ENCODE measurements around the gene PATE2. TPM values are rescaled to one million over a fixed set of nuclear protein-coding genes. Genes with fewer than 3 reads are reported as not detected.

The PATE2 gene
- total RNA-seq, 4 donors from 2014 or later = 3.1 TPM; not detected in 3

DNA sequence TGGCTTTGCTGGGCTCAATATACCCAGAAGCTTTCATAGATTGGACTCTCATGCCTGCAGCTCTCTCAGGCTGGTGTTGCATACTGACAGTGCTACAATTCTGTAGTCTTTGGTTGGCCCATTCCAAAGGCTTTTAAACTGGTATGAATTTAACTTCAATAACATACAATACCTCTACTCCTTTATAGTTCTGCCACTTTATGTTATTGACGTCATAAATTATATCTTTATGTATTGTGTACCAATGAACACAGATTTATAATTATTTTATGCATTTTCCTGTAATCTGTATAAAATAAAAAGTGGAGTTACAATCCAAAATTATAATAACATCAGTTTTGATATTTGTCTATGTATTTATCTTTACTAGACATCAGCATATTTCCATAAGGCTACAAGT, 16.2 kb downstream of the PATE2 start:
- H3K9me3 ChIP-seq = no peaks in the 10 kb centered on the region
- no peaks in the 10 kb centered on the region for H3K36me3 ChIP-seq
- H3K27ac ChIP-seq = no peak overlapping the region
- H3K4me3 ChIP-seq = no peak overlapping the region
- no peaks in the 10 kb centered on the region for H3K4me1 ChIP-seq
- no peaks in the 10 kb centered on the region for H3K27me3 ChIP-seq
- WGBS, 2 donors = 81 to 82% methylated on average over 1 of the region's 1 CpG
- DNase-seq = no peak
- intact Hi-C loops (cut with DNase I) = no loop called here
- TF ChIP-seq, protein P1, sequence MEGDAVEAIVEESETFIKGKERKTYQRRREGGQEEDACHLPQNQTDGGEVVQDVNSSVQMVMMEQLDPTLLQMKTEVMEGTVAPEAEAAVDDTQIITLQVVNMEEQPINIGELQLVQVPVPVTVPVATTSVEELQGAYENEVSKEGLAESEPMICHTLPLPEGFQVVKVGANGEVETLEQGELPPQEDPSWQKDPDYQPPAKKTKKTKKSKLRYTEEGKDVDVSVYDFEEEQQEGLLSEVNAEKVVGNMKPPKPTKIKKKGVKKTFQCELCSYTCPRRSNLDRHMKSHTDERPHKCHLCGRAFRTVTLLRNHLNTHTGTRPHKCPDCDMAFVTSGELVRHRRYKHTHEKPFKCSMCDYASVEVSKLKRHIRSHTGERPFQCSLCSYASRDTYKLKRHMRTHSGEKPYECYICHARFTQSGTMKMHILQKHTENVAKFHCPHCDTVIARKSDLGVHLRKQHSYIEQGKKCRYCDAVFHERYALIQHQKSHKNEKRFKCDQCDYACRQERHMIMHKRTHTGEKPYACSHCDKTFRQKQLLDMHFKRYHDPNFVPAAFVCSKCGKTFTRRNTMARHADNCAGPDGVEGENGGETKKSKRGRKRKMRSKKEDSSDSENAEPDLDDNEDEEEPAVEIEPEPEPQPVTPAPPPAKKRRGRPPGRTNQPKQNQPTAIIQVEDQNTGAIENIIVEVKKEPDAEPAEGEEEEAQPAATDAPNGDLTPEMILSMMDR (IDR thresholded peaks at IDR 0.05) = no peak
- no peak for TF ChIP-seq POLR2A (IDR thresholded peaks at IDR 0.05)

DNA sequence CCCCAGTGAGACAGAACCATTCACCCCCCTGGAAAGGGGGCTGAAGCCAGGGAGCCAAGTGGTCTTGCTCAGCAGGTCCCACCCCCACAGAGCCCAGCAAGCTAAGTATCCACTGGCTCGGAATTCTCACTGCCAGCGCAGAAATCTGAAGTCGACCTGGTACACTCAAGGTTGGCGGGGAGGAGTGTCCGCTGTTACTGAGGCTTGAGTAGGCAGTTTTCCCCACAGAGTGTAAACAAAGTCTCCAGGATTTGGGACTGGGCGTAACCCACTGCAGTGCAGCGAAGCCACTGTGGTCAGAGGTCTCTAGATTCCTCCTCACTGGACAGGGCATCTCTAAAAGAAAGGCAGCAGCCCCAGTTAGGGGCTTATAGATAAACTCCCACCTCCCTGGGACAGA, 22.6 kb downstream of the PATE2 start:
- Histone ChIP-seq H3K9me3 (no peaks in the 10 kb centered on the region), H3K4me1 (no peaks in the 10 kb centered on the region), H3K27me3 (no peaks in the 10 kb centered on the region), H3K4me3 (no peak overlapping the region), H3K36me3 (no peaks in the 10 kb centered on the region), H3K27ac (no peak overlapping the region)
- intact Hi-C loops (cut with DNase I) = no loop called here
- TF ChIP-seq, protein P1 (IDR thresholded peaks at IDR 0.05) = no peak
- no peak for TF ChIP-seq POLR2A (IDR thresholded peaks at IDR 0.05)
- 48 to 87% methylated on average over 3 of the region's 7 CpGs for WGBS, 2 donors
- no peak for DNase-seq

DNA sequence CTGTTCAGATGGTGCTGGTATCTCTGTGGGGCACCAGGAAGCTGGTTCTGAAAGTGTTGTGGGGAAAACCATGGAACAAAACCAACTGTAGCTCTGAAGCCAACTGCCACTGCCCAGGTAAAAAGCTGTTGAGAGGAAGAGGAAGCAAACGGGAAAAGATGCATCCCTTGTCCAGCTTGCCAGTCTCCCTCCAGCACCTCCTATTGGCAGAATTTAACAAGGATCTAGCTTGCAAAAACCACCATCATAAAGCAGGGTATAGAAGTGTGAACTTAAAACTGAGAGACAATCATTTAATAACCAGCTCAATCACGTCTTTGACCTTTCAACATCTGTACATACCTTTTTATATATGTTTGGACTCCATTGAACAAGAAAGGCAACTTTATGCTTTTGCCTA, 28.0 kb downstream of the PATE2 start:
- TF ChIP-seq, protein P1 (IDR thresholded peaks at IDR 0.05) = no peak
- no peak for TF ChIP-seq POLR2A (IDR thresholded peaks at IDR 0.05)
- Histone ChIP-seq H3K27ac (no peak overlapping the region), H3K36me3 (no peaks in the 10 kb centered on the region), H3K4me3 (no peak overlapping the region), H3K4me1 (no peaks in the 10 kb centered on the region), H3K9me3 (no peaks in the 10 kb centered on the region), H3K27me3 (peaks cover 0 to 3% (median 0%) of the 10 kb centered on the region in 4 donors)
- intact Hi-C loops (cut with DNase I) = no loop called here
- DNase-seq = no peak
- WGBS, 2 donors = 27 to 41% methylated on average over 2 of the region's 2 CpGs

DNA sequence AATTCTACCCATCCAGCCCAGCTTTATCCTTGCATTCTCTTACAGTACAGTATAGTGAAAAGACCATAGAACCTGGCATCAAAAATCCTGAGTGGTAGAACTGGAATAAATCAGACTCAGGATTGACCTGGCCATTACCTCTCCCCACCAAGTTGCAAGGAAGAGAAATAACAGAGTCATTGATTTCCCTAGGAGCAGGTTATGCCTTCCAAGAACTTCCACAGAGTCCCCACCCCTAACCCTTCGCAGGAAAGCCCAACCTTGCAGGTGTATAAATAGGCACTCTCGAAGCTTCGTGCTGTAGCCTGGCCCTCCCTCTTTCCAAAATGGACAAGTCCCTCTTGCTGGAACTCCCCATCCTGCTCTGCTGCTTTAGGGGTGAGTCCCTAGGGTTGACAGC, 32.6 kb downstream of the PATE2 start, which contains the start of gene PATE1:
PATE1 (plus strand) TSS at position 301 of the 400 bp plus-strand sequence; CDS start at position 327, 26 bp downstream.
- no peak for DNase-seq
- no peak for TF ChIP-seq POLR2A (IDR thresholded peaks at IDR 0.05)
- TF ChIP-seq, protein P1 (IDR thresholded peaks at IDR 0.05) = no peak
- Histone ChIP-seq H3K9me3 (no peaks in the 10 kb centered on the region), H3K4me1 (no peaks in the 10 kb centered on the region), H3K4me3 (no peak within 1 kb of the TSS), H3K27ac (no peak within 1 kb of the TSS), H3K27me3 (peaks cover 0 to 12% (median 0%) of the 10 kb centered on the region in 4 donors), H3K36me3 (no peaks in the 10 kb centered on the region)
- intact Hi-C loops (cut with DNase I) = no loop called here
- WGBS, 2 donors = 78% methylated on average over 3 of the region's 3 CpGs; no CpG with 5 or more reads in 1 of the 2 donors

DNA sequence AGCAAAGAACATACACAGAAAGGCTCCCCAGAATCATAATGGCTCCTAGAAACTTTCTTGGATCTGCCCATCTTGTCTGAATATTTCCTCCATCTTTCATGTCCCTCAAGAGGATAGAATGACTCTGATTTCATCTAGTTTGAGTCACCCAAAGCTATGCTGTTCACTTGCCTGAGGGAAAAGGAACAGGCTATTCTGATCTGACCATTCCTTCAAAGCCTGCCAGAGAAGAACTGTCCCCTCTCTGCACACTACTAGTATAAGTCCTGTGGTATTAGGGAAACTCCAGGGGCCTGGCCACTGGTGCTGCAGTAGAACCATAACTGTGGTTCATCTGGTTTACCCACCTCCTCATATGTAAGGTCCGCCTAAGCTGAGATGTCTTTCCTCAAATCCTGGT, 34.9 kb downstream of the PATE2 start:
- 82 to 95% methylated on average over 1 of the region's 1 CpG for WGBS, 2 donors
- intact Hi-C loops (cut with DNase I) = no loop called here

More for the DNA sequence above, 34.9 kb downstream of the PATE2 start:
- no peak overlapping the region for H3K4me3 ChIP-seq
- no peak overlapping the region for H3K27ac ChIP-seq
- TF ChIP-seq, protein P1 (IDR thresholded peaks at IDR 0.05) = no peak
- no peak for TF ChIP-seq POLR2A (IDR thresholded peaks at IDR 0.05)
- H3K4me1 ChIP-seq = no peaks in the 10 kb centered on the region
- peaks cover 0 to 12% (median 0%) of the 10 kb centered on the region in 4 donors for H3K27me3 ChIP-seq
- H3K36me3 ChIP-seq = no peaks in the 10 kb centered on the region
- DNase-seq = no peak
- no peaks in the 10 kb centered on the region for H3K9me3 ChIP-seq
